GM21528 (cell line): ENCODE measurements around the gene RTP5.

Experiments used
- ATAC-seq: cut with Tn5 transposase; IDR thresholded peaks from one replicate; pipeline ENCODE4 v1.9.1; 2021; ENCODE audit warnings: mild to moderate bottlenecking, moderate library complexity; ENCODE audit not compliant: unreplicated experiment, low FRiP score

The RTP5 gene

DNA sequence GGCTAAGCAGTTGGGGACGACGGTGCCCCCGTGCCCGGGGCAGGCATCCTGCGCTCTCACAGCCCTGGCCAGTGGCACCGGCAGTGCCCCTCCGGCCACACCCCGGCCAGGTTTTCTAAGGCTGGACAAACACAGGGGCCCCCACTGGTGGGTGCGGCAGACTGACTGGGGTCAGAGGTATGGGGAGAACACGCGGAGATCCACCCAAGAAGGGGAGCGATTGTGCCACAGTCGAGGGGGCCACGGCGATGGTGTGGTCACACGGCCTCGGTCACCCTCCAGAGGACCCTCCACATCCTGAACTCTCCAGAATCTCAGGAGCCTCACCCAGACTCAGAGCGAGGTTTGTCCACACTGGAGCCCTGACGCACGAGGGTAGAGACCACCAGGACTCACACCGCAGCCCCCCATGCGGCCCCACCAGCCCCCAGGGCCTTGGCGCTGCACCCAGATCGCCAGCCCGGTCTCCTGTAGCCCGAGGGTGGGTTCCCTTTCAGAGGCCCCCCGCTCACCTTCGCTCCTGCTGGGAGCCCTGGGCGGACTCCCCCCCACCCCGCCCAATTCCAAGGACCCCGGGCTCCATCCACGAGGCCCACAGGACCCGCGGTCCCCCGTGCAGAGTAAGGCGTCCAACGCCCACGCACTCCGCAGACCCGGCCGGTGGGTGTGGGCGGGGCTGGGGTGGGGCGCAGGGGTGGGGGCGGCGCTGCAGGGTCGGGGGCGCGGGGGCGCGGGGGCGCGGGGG is 26.0 kb upstream of the RTP5 start:
- ATAC-seq = no peak

- ATAC-seq = peak; percentile 56
Observed at GRCh38 chr2:241844066-241844728, 25.3 kb upstream of the RTP5 start.

GRCh38 chr2:241844831-241845578 is 24.5 kb upstream of the RTP5 start:
- ATAC-seq = no peak

GRCh38 chr2:241846406-241846805 is 23.1 kb upstream of the RTP5 start:
- ATAC-seq = no peak

DNA sequence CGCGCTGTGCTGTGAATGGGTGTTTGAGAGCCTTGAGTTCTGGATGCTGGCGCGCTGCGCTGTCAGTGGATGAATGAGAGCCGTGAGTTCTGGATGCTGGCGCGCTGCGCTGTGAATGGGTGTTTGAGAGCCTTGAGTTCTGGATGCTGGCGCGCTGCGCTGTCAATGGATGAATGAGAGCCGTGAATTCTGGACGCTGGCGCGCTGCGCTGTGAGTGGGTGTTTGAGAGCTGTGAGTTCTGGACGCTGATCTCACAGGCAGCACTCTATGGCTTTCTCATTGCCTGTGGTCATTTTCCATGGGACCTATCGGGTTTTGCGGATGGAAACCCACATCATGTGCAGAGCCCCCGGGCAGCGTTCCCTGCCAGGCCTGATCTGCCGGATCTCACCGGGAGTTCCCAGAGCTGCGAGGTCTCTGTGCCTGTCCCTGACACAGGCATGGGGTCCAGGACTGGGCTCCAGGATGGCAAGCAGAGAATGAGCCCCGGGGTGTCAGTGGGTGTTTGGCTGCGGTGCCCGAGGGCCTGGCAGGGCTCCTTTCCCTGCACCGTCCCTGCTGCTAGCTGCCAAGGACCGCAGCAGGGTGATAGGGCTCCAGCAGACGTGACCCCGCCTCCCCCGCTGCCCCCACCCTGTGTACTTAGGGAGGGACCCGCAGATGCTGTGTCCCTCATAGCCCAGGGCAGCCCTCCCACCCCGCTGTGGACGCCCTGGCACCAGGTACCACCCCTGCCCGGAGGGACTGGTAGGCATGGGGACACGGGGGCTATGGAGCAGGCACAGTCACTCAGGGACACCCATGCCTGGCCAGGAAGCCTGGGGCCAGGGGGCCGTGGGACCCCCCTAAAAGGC is 20.5 kb upstream of the RTP5 start:
- ATAC-seq = no peak

GRCh38 chr2:241849616-241850543 is 19.6 kb upstream of the RTP5 start:
- ATAC-seq = no peak

GRCh38 chr2:241850544-241851324 is 18.8 kb upstream of the RTP5 start:
- ATAC-seq = no peak

DNA sequence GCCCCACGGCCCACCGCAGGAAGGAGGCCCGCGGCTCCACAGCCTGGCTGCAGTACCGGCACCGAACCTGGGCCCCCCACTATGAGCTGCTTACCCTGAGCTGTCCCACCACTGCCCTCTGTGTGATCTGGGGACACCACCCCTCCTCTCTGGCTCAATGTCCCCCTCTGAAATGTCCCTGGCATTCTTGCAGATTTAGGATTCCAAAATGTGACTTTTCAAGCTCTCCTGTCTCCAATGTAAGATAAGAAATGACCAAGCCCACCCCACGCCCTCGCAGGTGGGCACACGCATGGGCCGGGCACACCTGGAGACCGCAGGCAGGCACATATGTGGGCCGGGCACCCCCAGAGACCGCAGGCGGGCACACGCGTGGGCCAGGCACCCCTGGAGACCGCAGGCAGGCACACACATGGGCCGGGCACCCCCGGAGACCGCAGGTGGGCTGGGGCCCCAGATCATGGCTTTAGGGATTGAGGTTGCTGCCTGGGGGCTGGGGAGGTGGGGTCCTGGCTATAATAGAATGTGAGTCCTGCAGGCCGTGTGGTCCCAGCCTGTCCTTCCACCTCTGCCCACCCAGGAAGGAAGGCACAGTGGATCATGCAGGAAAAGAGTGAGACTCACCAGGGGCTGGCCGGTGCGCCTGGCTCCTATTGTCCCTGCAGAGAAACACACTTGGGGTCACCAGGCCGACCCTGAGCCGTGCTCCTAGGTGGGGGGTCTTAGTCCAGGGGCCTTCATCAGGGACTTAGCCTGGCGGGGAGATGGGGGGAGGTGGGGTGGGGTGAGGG is 18.0 kb upstream of the RTP5 start:
- ATAC-seq = no peak

GRCh38 chr2:241852116-241852980 is 17.2 kb upstream of the RTP5 start:
- no peak for ATAC-seq

DNA sequence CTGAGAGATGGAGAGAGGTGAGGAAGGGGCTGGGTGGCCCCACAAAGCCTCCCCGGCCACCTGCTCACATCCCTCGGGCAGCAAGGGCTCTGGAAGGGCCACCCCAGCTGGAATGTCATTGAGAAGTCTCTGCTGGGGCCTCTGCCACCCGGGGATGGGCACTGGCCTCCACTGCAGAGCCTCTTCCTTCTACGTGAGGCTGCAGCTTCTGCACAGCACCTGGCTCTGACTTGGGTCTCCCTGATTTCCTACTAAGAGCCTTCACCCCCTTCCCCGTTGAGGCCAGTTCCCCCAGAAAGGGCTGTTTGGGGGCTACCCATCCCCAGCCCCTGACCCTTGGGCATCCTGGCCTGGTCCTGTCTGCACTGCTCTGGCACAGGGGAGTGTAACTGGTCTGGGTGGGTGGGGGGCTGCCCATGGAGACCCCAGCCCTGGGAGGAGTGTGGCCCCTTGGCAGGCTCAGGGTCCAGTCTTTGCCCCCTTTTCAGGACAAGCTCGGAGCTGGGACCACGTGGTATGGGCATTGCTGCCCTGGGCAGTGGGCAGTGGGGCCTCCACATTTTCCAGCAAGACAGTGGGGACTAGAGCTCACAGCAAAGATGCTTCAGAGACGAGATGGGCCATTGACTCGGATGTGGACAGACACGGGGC is 16.4 kb upstream of the RTP5 start:
- no peak for ATAC-seq

GRCh38 chr2:241853651-241854341 is 15.7 kb upstream of the RTP5 start:
- ATAC-seq = no peak

GRCh38 chr2:241854342-241855244 is 14.9 kb upstream of the RTP5 start:
- ATAC-seq = no peak

- ATAC-seq = no peak
Observed at GRCh38 chr2:241855245-241855887, 14.2 kb upstream of the RTP5 start.

GRCh38 chr2:241855888-241856422 is 13.6 kb upstream of the RTP5 start:
- ATAC-seq = no peak
